BLaER1 treated with 17β-estradiol and CSF1 and Interleukin-3, amounts not matched to agents 10 nM and 100 nM (cell line): ENCODE results near the gene GTPBP10.

ENCODE experiments used
- H3K27ac ChIP-seq, 11 experiments: shearing (Covaris generic); formaldehyde crosslinking; 2 replicates each; pipeline ENCODE4 v1.8.1; 2022
- H3K27me3 ChIP-seq, 11 experiments: shearing (Covaris generic); formaldehyde crosslinking; 2 replicates each; pipeline ENCODE4 v1.8.1; 2022
- H3K36me3 ChIP-seq, 11 experiments: shearing (Covaris generic); formaldehyde crosslinking; 2 replicates each; pipeline ENCODE4 v1.8.1; 2022
- H3K4me1 ChIP-seq, 10 experiments: shearing (Covaris generic); formaldehyde crosslinking; 2 replicates each; pipeline ENCODE4 v1.8.1; 2022
- H3K4me2 ChIP-seq, 11 experiments: shearing (Covaris generic); formaldehyde crosslinking; 2 replicates each; pipeline ENCODE4 v1.8.1; 2022
- H3K4me3 ChIP-seq, 10 experiments: shearing (Covaris generic); formaldehyde crosslinking; 2 replicates each; pipeline ENCODE4 v1.8.1; 2022
- H3K9ac ChIP-seq, 11 experiments: shearing (Covaris generic); formaldehyde crosslinking; 2 replicates each; pipeline ENCODE4 v1.8.1; 2022
- H3K9me3 ChIP-seq, 11 experiments: shearing (Covaris generic); formaldehyde crosslinking; replicated peaks in 1 of 11; 2 replicates each; pipeline ENCODE4 v1.8.1; 2022
- H4K20me1 ChIP-seq, 11 experiments: shearing (Covaris generic); formaldehyde crosslinking; 2 replicates each; pipeline ENCODE4 v1.8.1; 2022
- Cebpa-rat ChIP-seq, 11 experiments: shearing (Covaris generic); IDR thresholded peaks; 2 replicates each; pipeline ENCODE4 v1.8.1; 2022

The GTPBP10 gene, protein sequence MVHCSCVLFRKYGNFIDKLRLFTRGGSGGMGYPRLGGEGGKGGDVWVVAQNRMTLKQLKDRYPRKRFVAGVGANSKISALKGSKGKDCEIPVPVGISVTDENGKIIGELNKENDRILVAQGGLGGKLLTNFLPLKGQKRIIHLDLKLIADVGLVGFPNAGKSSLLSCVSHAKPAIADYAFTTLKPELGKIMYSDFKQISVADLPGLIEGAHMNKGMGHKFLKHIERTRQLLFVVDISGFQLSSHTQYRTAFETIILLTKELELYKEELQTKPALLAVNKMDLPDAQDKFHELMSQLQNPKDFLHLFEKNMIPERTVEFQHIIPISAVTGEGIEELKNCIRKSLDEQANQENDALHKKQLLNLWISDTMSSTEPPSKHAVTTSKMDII

DNA sequence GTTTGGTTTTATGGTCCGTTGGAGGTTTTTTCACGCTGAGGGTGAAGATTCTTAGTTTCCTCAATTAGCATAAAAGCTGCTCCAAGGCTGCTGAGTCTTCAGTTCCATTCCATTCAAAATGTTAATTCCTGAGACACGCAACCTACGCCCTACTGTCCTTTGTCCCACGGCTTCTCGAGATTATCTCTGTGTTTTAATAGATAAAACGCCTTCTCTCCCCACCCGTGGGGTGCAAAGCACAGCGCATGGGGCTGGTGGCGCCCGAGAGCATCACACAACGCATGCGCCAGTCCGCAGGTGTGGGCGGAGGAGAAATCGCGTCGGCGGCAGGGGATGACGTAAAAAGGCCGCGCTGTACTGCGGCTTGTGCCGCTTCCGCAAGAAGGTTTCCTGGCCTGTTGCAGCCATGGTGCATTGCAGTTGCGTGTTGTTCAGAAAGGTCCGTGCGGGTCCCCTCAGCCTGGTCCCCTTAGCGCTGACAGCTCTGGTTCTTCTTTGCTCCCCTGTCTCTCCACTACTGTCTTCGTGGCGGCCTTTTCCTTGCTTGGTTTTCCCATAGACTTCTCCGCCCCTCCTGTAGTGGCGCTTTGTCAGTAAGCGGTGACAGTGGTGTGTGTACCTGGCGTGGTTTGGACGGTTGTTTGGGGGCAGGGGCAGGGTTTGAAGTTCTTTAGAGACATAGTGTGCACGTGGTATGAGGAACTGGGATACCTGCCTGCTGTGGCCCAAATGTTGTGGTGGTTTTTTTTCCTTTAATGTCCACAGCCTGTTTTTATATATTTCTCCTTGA is at the start of gene GTPBP10:
GTPBP10 (plus strand) TSS at position 381 of the 790 bp plus-strand sequence; CDS start at position 407, 26 bp downstream.
- TF ChIP-seq Cebpa-rat (IDR thresholded peaks at IDR 0.05) = peak in 2 of 11 experiments; percentile 41 to 60; a peak in 1 of 22 replicates
- H3K9me3 ChIP-seq = peaks cover 0 to 27% (median 6%) of the 10 kb centered on the region in 11 experiments; a peak in 13 of 22 replicates
- H3K27ac ChIP-seq = peak within 1 kb of the TSS; percentile 88 to 95 (median 92)
- H4K20me1 ChIP-seq = peaks cover 0 to 4% (median 0%) of the 10 kb centered on the region in 11 experiments; a peak in 4 of 22 replicates
- H3K4me3 ChIP-seq = peak within 1 kb of the TSS; percentile 78 to 89 (median 81)
- peaks cover 7 to 18% (median 11%) of the 10 kb centered on the region in 11 experiments; a peak in 13 of 22 replicates for H3K36me3 ChIP-seq
- no peaks in the 10 kb centered on the region for H3K27me3 ChIP-seq
- peak within 1 kb of the TSS; percentile 88 to 96 (median 91) for H3K9ac ChIP-seq
- peaks cover 8 to 17% (median 14%) of the 10 kb centered on the region in 10 experiments for H3K4me1 ChIP-seq
- H3K4me2 ChIP-seq = peak within 1 kb of the TSS; percentile 76 to 85 (median 80)

GRCh38 chr7:90298145-90299038 is 48.1 kb upstream of the GTPBP10 start:
- H3K27ac ChIP-seq = no peak overlapping the region
- no peak for TF ChIP-seq Cebpa-rat (IDR thresholded peaks at IDR 0.05)

GRCh38 chr7:90303241-90303640 is 43.3 kb upstream of the GTPBP10 start:
- Histone ChIP-seq H3K9me3 (no peaks in the 10 kb centered on the region), H3K9ac (no peak overlapping the region), H3K27ac (no peak overlapping the region), H4K20me1 (no peaks in the 10 kb centered on the region), H3K4me1 (no peaks in the 10 kb centered on the region), H3K4me2 (no peak overlapping the region), H3K36me3 (no peaks in the 10 kb centered on the region), H3K4me3 (no peak overlapping the region), H3K27me3 (no peaks in the 10 kb centered on the region)
- TF ChIP-seq Cebpa-rat (IDR thresholded peaks at IDR 0.05) = no peak

More at GRCh38 chr7:90298145-90299038, 48.1 kb upstream of the GTPBP10 start:
- Histone ChIP-seq H3K4me1 (no peaks in the 10 kb centered on the region), H3K9ac (no peak overlapping the region), H3K36me3 (no peaks in the 10 kb centered on the region), H3K9me3 (peaks cover 0 to 17% (median 5%) of the 10 kb centered on the region in 11 experiments; a peak in 9 of 22 replicates), H3K27me3 (no peaks in the 10 kb centered on the region), H3K4me2 (no peak overlapping the region), H4K20me1 (no peaks in the 10 kb centered on the region), H3K4me3 (no peak overlapping the region)

DNA sequence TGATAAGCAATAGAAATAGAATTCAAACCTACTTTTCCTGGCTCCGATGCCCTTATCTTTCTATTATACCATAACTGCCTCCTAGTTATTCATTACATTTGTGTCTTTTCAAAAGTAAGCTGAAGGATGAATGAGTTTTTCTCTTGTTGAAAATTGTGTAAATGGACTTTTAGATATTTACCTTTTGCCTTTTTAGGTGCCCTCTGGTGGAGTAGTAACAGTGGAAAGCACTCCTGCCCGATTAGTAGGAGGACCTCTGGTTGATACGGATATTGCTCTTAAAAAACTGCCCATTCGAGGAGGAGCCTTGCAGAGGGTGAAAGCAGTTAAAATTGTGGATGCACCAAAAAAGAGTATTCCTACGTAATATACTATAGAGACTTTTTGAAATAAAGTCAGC is 36.6 kb upstream of the GTPBP10 start:
- no peak overlapping the region for H3K4me2 ChIP-seq
- H3K36me3 ChIP-seq = no peaks in the 10 kb centered on the region
- no peak overlapping the region for H3K27ac ChIP-seq
- H3K9ac ChIP-seq = no peak overlapping the region
- no peaks in the 10 kb centered on the region for H4K20me1 ChIP-seq
- no peak overlapping the region for H3K4me3 ChIP-seq
- TF ChIP-seq Cebpa-rat (IDR thresholded peaks at IDR 0.05) = no peak
- H3K9me3 ChIP-seq = no peaks in the 10 kb centered on the region
- H3K27me3 ChIP-seq = no peaks in the 10 kb centered on the region
- no peaks in the 10 kb centered on the region for H3K4me1 ChIP-seq

DNA sequence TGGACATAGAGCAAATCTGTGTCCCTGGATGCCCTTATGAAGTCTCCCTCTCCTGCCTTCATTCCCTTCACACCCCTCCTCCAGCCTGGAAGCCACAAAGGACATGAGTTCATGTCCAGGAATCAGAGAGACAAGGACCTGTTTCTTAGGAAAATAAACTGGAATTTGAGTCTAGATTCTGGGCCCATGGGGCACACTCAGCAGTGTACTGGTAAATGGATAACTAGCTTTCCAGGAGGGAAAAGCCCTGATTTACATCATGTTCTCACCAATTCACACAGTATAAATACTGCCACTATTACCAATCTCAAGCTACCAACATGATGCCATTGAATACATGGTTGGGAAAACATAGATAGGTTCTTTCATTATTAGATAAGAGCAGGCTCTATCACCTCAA is 35.3 kb upstream of the GTPBP10 start:
- Histone ChIP-seq H3K36me3 (no peaks in the 10 kb centered on the region), H3K4me2 (no peak overlapping the region), H3K9ac (no peak overlapping the region), H3K27ac (no peak overlapping the region), H3K4me1 (no peaks in the 10 kb centered on the region), H3K4me3 (no peak overlapping the region), H3K9me3 (no peaks in the 10 kb centered on the region), H4K20me1 (no peaks in the 10 kb centered on the region), H3K27me3 (no peaks in the 10 kb centered on the region)
- TF ChIP-seq Cebpa-rat (IDR thresholded peaks at IDR 0.05) = no peak

- Histone ChIP-seq H3K4me3 (no peak overlapping the region), H3K27me3 (no peaks in the 10 kb centered on the region), H3K27ac (no peak overlapping the region), H3K9ac (no peak overlapping the region), H3K9me3 (no peaks in the 10 kb centered on the region), H3K4me2 (no peak overlapping the region), H3K4me1 (no peaks in the 10 kb centered on the region), H4K20me1 (no peaks in the 10 kb centered on the region), H3K36me3 (no peaks in the 10 kb centered on the region)
- no peak for TF ChIP-seq Cebpa-rat (IDR thresholded peaks at IDR 0.05)
Observed at GRCh38 chr7:90312745-90313144, 33.8 kb upstream of the GTPBP10 start.

GRCh38 chr7:90313907-90314306 is 32.6 kb upstream of the GTPBP10 start:
- H3K27me3 ChIP-seq = no peaks in the 10 kb centered on the region
- no peak for TF ChIP-seq Cebpa-rat (IDR thresholded peaks at IDR 0.05)
- no peaks in the 10 kb centered on the region for H3K9me3 ChIP-seq
- no peaks in the 10 kb centered on the region for H3K4me1 ChIP-seq
- no peaks in the 10 kb centered on the region for H4K20me1 ChIP-seq
- no peak overlapping the region for H3K27ac ChIP-seq
- no peaks in the 10 kb centered on the region for H3K36me3 ChIP-seq
- no peak overlapping the region for H3K9ac ChIP-seq
- H3K4me2 ChIP-seq = no peak overlapping the region
- H3K4me3 ChIP-seq = no peak overlapping the region

GRCh38 chr7:90320014-90320413 is 26.5 kb upstream of the GTPBP10 start:
- H3K4me3 ChIP-seq = no peak overlapping the region
- TF ChIP-seq Cebpa-rat (IDR thresholded peaks at IDR 0.05) = no peak
- no peaks in the 10 kb centered on the region for H3K27me3 ChIP-seq
- no peaks in the 10 kb centered on the region for H4K20me1 ChIP-seq
- H3K4me2 ChIP-seq = no peak overlapping the region
- no peaks in the 10 kb centered on the region for H3K4me1 ChIP-seq
- H3K36me3 ChIP-seq = no peaks in the 10 kb centered on the region; a peak in 1 of 22 replicates
- H3K9ac ChIP-seq = no peak overlapping the region
- H3K9me3 ChIP-seq = peaks cover 13 to 21% (median 18%) of the 10 kb centered on the region in 11 experiments
- H3K27ac ChIP-seq = no peak overlapping the region
